T47D (cell line): ENCODE data around the gene CELSR1.

Source experiments
- DNase-seq, 2 experiments: peaks; one replicate each; pipeline versions ENCODE4 v3.0.0 to v3.0.0-alpha.2; 2011 to 2012; ENCODE audit warnings: low read depth in 1 of 2, low spot score in 1 of 2
- JUND ChIP-seq: IDR thresholded peaks from 2 replicates; pipeline ENCODE4 v1.6.1; 2012; ENCODE audit warnings: low read depth
- in situ Hi-C: cut with HindIII; loops from 2 replicates; pipeline ENCODE4 v1.10.0; 2016; ENCODE audit warnings: low sequenced_read_pairs, low pct_unique_long_range_greater_than_20kb

CELSR1 gene

GRCh38 chr22:46370584-46371291 is 166.7 kb downstream of the CELSR1 start:
- no peak for DNase-seq
- TF ChIP-seq JUND: no peak
- in situ Hi-C loops: no loop called here

GRCh38 chr22:46369716-46370583 is 167.5 kb downstream of the CELSR1 start:
- peak in 1 of 2 experiments; percentile 16 for DNase-seq
- in situ Hi-C loops: no loop called here
- TF ChIP-seq JUND: no peak

GRCh38 chr22:46368871-46369715 is 168.3 kb downstream of the CELSR1 start:
- DNase-seq: no peak
- TF ChIP-seq JUND: no peak
- in situ Hi-C loops: no loop called here

- in situ Hi-C loops: no loop called here
- DNase-seq: no peak
- TF ChIP-seq JUND: no peak
Measured at GRCh38 chr22:46368422-46368821, 169.0 kb downstream of the CELSR1 start.

- DNase-seq: peak; percentile 77 to 89
- in situ Hi-C loops: no loop called here
Measured at GRCh38 chr22:46367707-46368191, 169.7 kb downstream of the CELSR1 start.

GRCh38 chr22:46366801-46367706 is 170.4 kb downstream of the CELSR1 start:
- no peak for TF ChIP-seq JUND
- in situ Hi-C loops: no loop called here
- DNase-seq: no peak

More at GRCh38 chr22:46367707-46368191, 169.7 kb downstream of the CELSR1 start:
- no peak for TF ChIP-seq JUND

- in situ Hi-C loops: no loop called here
- no peak for TF ChIP-seq JUND
- no peak for DNase-seq
Measured at GRCh38 chr22:46366327-46366731, 171.1 kb downstream of the CELSR1 start.

GRCh38 chr22:46365166-46365624 is 172.2 kb downstream of the CELSR1 start:
- TF ChIP-seq JUND: no peak
- in situ Hi-C loops: no loop called here
- DNase-seq: no peak

- no peak for TF ChIP-seq JUND
- DNase-seq: no peak
- in situ Hi-C loops: no loop called here
Measured at GRCh38 chr22:46364341-46365165, 172.9 kb downstream of the CELSR1 start.

GRCh38 chr22:46363611-46364321 is 173.7 kb downstream of the CELSR1 start:
- no peak for TF ChIP-seq JUND
- in situ Hi-C loops: no loop called here
- no peak for DNase-seq
